ENCODE results near the gene LDLRAD3.
A peak's percentile ranks its signal among the peaks of the same experiment; 100 is the strongest.

LDLRAD3 gene

DNA sequence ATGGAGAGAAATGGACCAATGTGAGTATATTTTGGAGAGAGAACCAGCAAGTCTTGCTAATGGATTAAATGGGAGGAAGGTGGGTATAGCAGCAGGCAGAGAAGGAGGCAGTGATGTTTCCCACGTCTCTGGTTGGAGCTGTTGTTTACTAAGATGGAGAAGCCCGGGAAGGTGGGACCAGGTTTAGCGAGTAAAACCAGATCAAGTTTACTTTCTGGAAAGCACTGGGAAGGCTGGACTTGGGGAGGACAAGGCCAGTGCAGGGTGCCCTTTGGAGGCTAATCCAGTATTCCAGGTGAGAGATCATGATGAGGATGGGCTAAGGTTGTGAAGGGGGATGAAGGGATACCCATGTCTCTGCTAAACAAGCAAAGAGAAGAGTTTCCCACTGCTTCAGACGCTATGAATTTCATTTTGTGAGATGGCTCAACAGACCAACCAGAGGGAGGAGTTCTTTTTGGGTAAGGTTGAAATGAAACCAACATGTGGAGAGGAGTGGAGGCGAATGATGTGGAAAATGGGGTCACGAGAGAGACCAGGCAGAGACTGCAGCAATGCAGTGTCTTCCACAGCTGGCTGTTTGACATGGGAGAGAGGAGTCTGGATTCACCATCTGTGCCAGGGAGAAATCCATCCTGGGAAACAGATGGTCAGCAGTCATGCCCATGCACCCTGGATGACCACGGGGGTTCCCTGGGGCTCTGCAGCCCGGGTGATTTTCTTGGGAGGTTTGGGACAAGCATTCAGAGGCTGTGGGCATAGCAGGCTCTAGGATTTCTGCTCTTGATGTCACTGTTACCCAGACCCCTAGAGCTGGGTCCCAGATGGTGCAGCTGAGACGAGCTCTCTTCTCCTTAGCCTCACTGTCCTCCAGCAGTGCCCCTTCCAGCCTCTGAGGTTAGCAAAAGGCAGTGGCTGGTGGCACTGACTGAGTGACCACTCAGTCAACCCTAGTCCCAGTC lies 320.4 kb downstream of the LDLRAD3 start:
- TF ChIP-seq, protein P1, sequence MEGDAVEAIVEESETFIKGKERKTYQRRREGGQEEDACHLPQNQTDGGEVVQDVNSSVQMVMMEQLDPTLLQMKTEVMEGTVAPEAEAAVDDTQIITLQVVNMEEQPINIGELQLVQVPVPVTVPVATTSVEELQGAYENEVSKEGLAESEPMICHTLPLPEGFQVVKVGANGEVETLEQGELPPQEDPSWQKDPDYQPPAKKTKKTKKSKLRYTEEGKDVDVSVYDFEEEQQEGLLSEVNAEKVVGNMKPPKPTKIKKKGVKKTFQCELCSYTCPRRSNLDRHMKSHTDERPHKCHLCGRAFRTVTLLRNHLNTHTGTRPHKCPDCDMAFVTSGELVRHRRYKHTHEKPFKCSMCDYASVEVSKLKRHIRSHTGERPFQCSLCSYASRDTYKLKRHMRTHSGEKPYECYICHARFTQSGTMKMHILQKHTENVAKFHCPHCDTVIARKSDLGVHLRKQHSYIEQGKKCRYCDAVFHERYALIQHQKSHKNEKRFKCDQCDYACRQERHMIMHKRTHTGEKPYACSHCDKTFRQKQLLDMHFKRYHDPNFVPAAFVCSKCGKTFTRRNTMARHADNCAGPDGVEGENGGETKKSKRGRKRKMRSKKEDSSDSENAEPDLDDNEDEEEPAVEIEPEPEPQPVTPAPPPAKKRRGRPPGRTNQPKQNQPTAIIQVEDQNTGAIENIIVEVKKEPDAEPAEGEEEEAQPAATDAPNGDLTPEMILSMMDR (conservative IDR thresholded peaks at IDR 0.05; ENCODE audit: low read length), result no peak
- DNase-seq (ENCODE audit: low read depth), result no peak
- H3K4me3 ChIP-seq (ENCODE audit: low read length), result no peak overlapping the region

- no peak for DNase-seq (ENCODE audit: low read depth)
- TF ChIP-seq, protein P1 (conservative IDR thresholded peaks at IDR 0.05; ENCODE audit: low read length), result no peak
- H3K4me3 ChIP-seq (ENCODE audit: low read length), result no peak overlapping the region
Measured at GRCh38 chr11:36264973-36265344, 321.1 kb downstream of the LDLRAD3 start.

DNA sequence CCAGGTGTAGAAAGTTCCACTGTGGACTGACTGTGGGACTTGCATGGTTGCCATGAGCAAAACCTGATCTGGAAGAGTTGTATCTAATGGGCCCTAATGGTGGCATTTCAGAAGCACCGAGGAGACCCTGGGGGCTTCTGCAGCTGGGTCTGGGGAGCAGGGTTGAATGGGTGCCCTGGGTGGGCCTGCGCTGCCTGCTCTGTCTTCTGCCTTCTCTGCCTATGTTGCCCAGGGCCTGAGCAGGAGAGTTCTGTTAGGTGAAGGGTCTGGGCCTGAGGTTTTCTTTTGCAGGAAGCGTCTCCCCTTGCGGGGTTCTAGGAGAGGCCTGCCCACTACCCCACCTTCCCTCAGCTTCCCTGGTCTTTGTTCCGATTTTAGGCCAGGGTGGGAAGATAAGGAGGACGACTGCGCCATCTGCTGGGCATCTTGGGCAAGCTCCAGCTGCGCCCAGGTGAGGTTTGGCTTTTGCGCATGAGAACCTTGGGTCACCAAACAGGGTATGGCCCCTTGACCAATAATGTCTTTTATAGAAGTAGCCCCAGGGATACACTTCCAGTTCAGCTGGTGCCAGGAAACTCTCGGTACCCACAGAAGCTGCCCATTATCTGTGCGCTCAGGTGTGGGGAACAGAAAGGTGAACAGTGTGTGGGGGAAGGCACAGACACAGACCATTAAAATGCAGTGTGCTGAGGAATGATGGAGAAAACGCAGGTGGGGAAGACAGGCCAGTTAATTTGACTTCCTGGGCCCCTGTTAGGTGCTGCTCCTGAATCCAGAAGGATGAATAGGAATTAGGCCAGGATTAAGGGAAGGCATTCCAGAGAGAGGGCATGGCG lies 322.1 kb downstream of the LDLRAD3 start:
- no peak overlapping the region for H3K4me3 ChIP-seq (ENCODE audit: low read length)
- peak; percentile 25 for DNase-seq (ENCODE audit: low read depth)
- TF ChIP-seq, protein P1 (conservative IDR thresholded peaks at IDR 0.05; ENCODE audit: low read length), result peak; percentile 83

- H3K4me3 ChIP-seq (ENCODE audit: low read length), result no peak overlapping the region
- TF ChIP-seq, protein P1 (conservative IDR thresholded peaks at IDR 0.05; ENCODE audit: low read length), result no peak
- peak; percentile 45 for DNase-seq (ENCODE audit: low read depth)
Measured at GRCh38 chr11:36266767-36267166, 322.9 kb downstream of the LDLRAD3 start.

DNA sequence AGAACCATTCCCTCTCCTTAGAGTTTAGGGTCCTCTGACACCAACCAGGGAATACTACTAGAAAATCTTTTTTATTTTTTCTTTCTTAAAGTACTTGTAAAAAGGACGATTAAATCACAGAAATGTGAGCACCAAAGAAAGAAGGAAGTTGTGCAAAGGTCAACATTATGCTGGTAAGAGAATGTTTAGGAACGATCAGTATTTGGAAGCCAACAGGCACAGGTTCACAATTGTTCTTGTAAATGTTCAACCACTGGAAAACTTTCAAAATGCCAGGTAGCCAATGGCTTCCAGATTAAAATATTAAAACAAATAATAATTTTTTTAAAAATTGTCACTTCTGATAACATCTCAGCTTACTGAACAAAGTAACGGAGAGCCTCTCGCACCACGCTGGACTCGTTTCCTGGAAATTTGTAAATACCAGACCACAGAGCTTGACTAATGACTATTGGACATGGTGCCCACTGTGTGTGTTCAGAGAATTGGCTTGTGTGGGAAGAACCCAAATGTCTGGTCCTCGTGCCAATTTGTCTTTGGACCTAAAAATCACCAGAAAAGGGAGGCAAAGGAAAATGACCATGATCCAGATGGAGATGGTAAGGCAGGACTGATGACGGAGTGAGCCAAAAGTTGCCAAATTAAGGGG lies 324.6 kb downstream of the LDLRAD3 start:
- H3K4me3 ChIP-seq (ENCODE audit: low read length), result no peak overlapping the region
- no peak for DNase-seq (ENCODE audit: low read depth)
- TF ChIP-seq, protein P1 (conservative IDR thresholded peaks at IDR 0.05; ENCODE audit: low read length), result no peak

DNA sequence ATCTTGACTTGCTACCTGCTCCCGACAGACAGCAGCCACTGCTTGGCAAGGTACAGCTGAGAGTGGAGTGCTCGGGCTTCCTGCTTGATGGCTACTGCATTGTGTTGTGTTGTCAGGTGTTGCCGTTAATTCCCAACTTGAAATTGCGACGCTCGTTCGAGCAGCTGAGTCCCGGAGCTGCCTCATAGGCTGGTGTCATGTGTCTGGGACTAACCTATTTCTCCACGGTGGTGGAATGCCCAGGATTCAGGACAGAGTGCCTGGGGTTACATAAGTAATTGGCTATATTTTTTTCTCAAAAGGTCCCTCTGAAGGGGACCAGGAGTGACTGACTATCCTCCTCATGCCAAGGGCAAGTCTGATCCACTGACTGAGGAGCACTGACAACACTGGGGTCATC lies 326.8 kb downstream of the LDLRAD3 start:
- H3K4me3 ChIP-seq (ENCODE audit: low read length), result no peak overlapping the region
- no peak for DNase-seq (ENCODE audit: low read depth)
- TF ChIP-seq, protein P1 (conservative IDR thresholded peaks at IDR 0.05; ENCODE audit: low read length), result no peak
